Measurements from ENCODE around the gene ZNF860.

GRCh38 chr3:31993843-31994242 is 12.3 kb downstream of the ZNF860 start:
- TF ChIP-seq CTCF (IDR thresholded peaks at IDR 0.05) (no peak), EP300 (IDR thresholded peaks at IDR 0.05) (no peak)
